ENCODE results near the gene KSR1.
A peak's percentile ranks its signal among the peaks of the same experiment; 100 is the strongest.

KSR1 gene

GRCh38 chr17:27449541-27449940 is 6.7 kb upstream of the KSR1 start:
- DNase-seq (ENCODE audit: insufficient read length) (no peak), FAIRE-seq (no peak)
- TF ChIP-seq TAF1 (IDR thresholded peaks at IDR 0.05; ENCODE audit: borderline replicate concordance, low read depth, low read length) (no peak), POLR2AphosphoS5 (IDR thresholded peaks at IDR 0.05; ENCODE audit: low read depth, low read length) (no peak), POLR2A (IDR thresholded peaks at IDR 0.05; ENCODE audit: low read depth, low read length) (no peak)

GRCh38 chr17:27449988-27450387 is 6.3 kb upstream of the KSR1 start:
- FAIRE-seq, result no peak
- no peak for TF ChIP-seq POLR2A (IDR thresholded peaks at IDR 0.05; ENCODE audit: low read depth, low read length)
- TF ChIP-seq TAF1 (IDR thresholded peaks at IDR 0.05; ENCODE audit: borderline replicate concordance, low read depth, low read length), result no peak
- TF ChIP-seq POLR2AphosphoS5 (IDR thresholded peaks at IDR 0.05; ENCODE audit: low read depth, low read length), result no peak
- no peak for DNase-seq (ENCODE audit: insufficient read length)

- FAIRE-seq, result no peak
- no peak for DNase-seq (ENCODE audit: insufficient read length)
- TF ChIP-seq TAF1 (IDR thresholded peaks at IDR 0.05; ENCODE audit: borderline replicate concordance, low read depth, low read length) (no peak), POLR2A (IDR thresholded peaks at IDR 0.05; ENCODE audit: low read depth, low read length) (no peak), POLR2AphosphoS5 (IDR thresholded peaks at IDR 0.05; ENCODE audit: low read depth, low read length) (no peak)
These were observed 5.8 kb upstream of the KSR1 start for GRCh38 chr17:27450416-27450815.

- TF ChIP-seq TAF1 (IDR thresholded peaks at IDR 0.05; ENCODE audit: borderline replicate concordance, low read depth, low read length) (no peak), POLR2A (IDR thresholded peaks at IDR 0.05; ENCODE audit: low read depth, low read length) (no peak), POLR2AphosphoS5 (IDR thresholded peaks at IDR 0.05; ENCODE audit: low read depth, low read length) (no peak)
- DNase-seq (ENCODE audit: insufficient read length) (no peak), FAIRE-seq (no peak)
These were observed 4.3 kb upstream of the KSR1 start for GRCh38 chr17:27451906-27452305.

GRCh38 chr17:27452828-27453227 is 3.4 kb upstream of the KSR1 start:
- TF ChIP-seq POLR2AphosphoS5 (IDR thresholded peaks at IDR 0.05; ENCODE audit: low read depth, low read length) (no peak), POLR2A (IDR thresholded peaks at IDR 0.05; ENCODE audit: low read depth, low read length) (no peak), TAF1 (IDR thresholded peaks at IDR 0.05; ENCODE audit: borderline replicate concordance, low read depth, low read length) (no peak)
- DNase-seq (ENCODE audit: insufficient read length) (no peak), FAIRE-seq (no peak)

GRCh38 chr17:27453471-27453870 is 2.8 kb upstream of the KSR1 start:
- DNase-seq (ENCODE audit: insufficient read length) (no peak), FAIRE-seq (no peak)
- TF ChIP-seq TAF1 (IDR thresholded peaks at IDR 0.05; ENCODE audit: borderline replicate concordance, low read depth, low read length), result no peak
- no peak for TF ChIP-seq POLR2AphosphoS5 (IDR thresholded peaks at IDR 0.05; ENCODE audit: low read depth, low read length)
- TF ChIP-seq POLR2A (IDR thresholded peaks at IDR 0.05; ENCODE audit: low read depth, low read length), result no peak

GRCh38 chr17:27454089-27454488 is 2.2 kb upstream of the KSR1 start:
- TF ChIP-seq POLR2A (IDR thresholded peaks at IDR 0.05; ENCODE audit: low read depth, low read length) (no peak), POLR2AphosphoS5 (IDR thresholded peaks at IDR 0.05; ENCODE audit: low read depth, low read length) (no peak), TAF1 (IDR thresholded peaks at IDR 0.05; ENCODE audit: borderline replicate concordance, low read depth, low read length) (no peak)
- no peak for DNase-seq (ENCODE audit: insufficient read length)
- no peak for FAIRE-seq

- DNase-seq (ENCODE audit: insufficient read length) (no peak), FAIRE-seq (no peak)
- no peak for TF ChIP-seq POLR2AphosphoS5 (IDR thresholded peaks at IDR 0.05; ENCODE audit: low read depth, low read length)
These were observed 873 bp upstream of the KSR1 start for GRCh38 chr17:27455236-27455913.

- no peak for DNase-seq (ENCODE audit: insufficient read length)
- TF ChIP-seq POLR2A (IDR thresholded peaks at IDR 0.05; ENCODE audit: low read depth, low read length) (no peak), TAF1 (IDR thresholded peaks at IDR 0.05; ENCODE audit: borderline replicate concordance, low read depth, low read length) (no peak), POLR2AphosphoS5 (IDR thresholded peaks at IDR 0.05; ENCODE audit: low read depth, low read length) (no peak)
- no peak for FAIRE-seq
These were observed 572 bp downstream of the KSR1 start for GRCh38 chr17:27456681-27457359.

GRCh38 chr17:27457360-27457715 is 1.1 kb downstream of the KSR1 start:
- DNase-seq (ENCODE audit: insufficient read length) (no peak), FAIRE-seq (no peak)
- TF ChIP-seq POLR2A (IDR thresholded peaks at IDR 0.05; ENCODE audit: low read depth, low read length), result no peak
- TF ChIP-seq TAF1 (IDR thresholded peaks at IDR 0.05; ENCODE audit: borderline replicate concordance, low read depth, low read length), result no peak
- TF ChIP-seq POLR2AphosphoS5 (IDR thresholded peaks at IDR 0.05; ENCODE audit: low read depth, low read length), result no peak

GRCh38 chr17:27457731-27458523 is 1.7 kb downstream of the KSR1 start:
- peak; percentile 85 for TF ChIP-seq POLR2AphosphoS5 (IDR thresholded peaks at IDR 0.05; ENCODE audit: low read depth, low read length)
- peak; percentile 84 for TF ChIP-seq POLR2A (IDR thresholded peaks at IDR 0.05; ENCODE audit: low read depth, low read length)
- TF ChIP-seq TAF1 (IDR thresholded peaks at IDR 0.05; ENCODE audit: borderline replicate concordance, low read depth, low read length), result no peak
- DNase-seq (ENCODE audit: insufficient read length), result no peak
- FAIRE-seq, result peak; percentile 42

GRCh38 chr17:27458524-27458908 is 2.3 kb downstream of the KSR1 start:
- TF ChIP-seq TAF1 (IDR thresholded peaks at IDR 0.05; ENCODE audit: borderline replicate concordance, low read depth, low read length), result no peak
- no peak for TF ChIP-seq POLR2A (IDR thresholded peaks at IDR 0.05; ENCODE audit: low read depth, low read length)
- no peak for TF ChIP-seq POLR2AphosphoS5 (IDR thresholded peaks at IDR 0.05; ENCODE audit: low read depth, low read length)
- FAIRE-seq, result no peak
- no peak for DNase-seq (ENCODE audit: insufficient read length)
